Astrocyte of the cerebellum (primary cell): ENCODE data around the gene IPO8.

Experiments used
- DNase-seq: peaks from one replicate; pipeline ENCODE4 v3.0.0-alpha.2; 2011; ENCODE audit warnings: low read depth
- H3K4me3 ChIP-seq: 2 replicates; pipeline ENCODE4 v1.5.1; 2011; ENCODE audit warnings: mild to moderate bottlenecking, low read depth, low read length, moderate library complexity
- CTCF ChIP-seq: IDR thresholded peaks from 2 replicates; pipeline ENCODE4 v1.5.1; 2012; ENCODE audit warnings: low read length, low read depth, moderate library complexity, mild to moderate bottlenecking; ENCODE audit errors: missing control alignments
- in situ Hi-C: cut with HindIII; loops from 2 replicates; pipeline ENCODE4 v1.10.0; 2017; ENCODE audit warnings: low sequenced_read_pairs

Gene IPO8

DNA sequence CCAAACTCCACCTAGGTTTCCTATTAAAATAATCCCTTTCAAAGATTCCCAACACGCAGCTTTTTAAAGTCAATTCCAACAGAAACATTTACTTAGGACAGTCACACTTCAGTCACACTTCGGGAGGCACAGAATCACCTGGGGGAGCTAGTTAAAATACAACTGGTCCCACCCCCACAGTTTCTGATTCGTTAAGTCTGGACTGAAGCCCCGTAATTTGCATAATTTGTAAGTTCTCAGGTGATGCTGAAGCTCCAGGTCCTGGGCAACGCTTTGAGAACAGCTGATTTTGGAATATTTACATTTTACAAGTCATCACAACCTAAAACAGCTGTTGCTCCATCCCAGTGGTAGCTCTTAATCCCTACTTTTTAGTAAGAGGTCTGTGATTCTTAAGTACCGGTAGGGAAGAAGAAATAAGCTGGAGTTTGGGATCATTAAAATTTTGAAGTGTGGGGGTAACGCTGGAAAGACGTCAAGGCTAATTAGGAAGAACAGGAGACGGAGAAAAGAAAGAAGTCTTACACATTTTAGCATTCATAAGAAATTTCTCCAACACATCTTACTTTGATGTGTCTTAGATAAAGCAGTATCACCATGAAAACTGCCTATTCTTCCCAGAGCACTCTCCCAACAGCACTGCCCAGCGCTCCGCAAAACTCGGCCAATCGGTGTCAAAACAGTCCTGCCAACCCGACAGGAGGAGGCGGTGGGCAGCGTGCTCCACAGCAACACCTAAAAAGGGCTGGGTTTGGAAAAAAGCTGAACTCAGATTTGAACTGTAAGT is 1.1 kb downstream of the IPO8 start:
- DNase-seq, result no peak
- TF ChIP-seq CTCF, result no peak
- in situ Hi-C loops, result no loop called here
- peak overlapping the region; percentile 92 for H3K4me3 ChIP-seq

DNA sequence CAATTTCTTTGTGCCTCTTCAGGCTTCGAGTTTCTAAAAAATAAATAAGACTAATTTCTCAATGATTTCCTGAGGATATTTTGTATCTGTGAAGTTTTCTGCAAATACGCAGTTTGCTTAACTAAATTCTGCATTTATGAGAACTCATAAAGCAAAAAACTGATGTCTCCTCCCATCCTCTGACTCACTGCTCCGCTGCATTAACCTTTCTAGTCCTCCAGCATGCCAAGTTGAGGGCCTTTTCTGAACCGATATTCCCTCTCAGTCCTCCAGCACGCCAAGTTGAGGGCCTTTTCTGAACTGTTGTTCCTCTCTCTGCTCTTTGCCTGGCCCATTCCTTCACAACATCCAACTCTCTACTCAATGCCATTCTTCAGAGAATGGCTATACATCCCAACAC is 3.2 kb downstream of the IPO8 start:
- in situ Hi-C loops, result no loop called here
- no peak for TF ChIP-seq CTCF

GRCh38 chr12:30691122-30691879 is 4.4 kb downstream of the IPO8 start:
- no peak for TF ChIP-seq CTCF
- H3K4me3 ChIP-seq, result no peak overlapping the region
- in situ Hi-C loops, result no loop called here
- peak; percentile 34 for DNase-seq

More for the DNA sequence above, 3.2 kb downstream of the IPO8 start:
- no peak overlapping the region for H3K4me3 ChIP-seq
- DNase-seq, result no peak

DNA sequence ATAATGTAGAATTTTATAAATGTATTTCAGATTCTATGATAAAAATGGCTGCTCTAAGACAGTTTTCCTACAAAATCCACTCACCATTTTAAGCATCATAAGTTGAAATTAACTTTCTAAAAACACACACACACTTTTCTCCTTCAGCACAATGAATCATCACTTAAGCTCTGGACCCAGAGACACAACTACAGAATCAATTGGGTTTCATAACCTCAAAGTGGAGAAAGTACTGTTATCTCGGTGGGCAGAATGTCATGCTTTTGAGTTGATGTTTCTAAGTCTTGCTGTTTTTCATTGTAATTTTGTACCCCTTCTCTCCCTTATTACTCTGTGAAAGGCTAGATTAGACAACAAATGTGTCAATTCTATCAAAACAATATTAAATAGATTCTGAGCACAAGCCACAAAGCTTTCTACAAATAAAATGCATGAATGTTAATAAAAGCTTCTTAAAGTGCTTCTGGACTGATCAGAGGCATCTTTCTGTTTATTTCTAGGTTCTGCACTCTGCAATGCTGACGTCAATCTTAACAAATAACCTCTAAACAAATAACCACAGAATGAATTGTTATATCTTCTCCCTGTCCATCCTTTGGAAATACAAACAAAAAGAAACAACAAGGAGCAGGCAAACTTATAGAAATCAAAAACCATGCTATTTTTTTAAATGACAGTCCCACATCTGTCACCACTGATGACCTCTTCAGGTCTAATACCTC is 8.2 kb downstream of the IPO8 start:
- TF ChIP-seq CTCF, result no peak
- no peak overlapping the region for H3K4me3 ChIP-seq
- DNase-seq, result no peak
- in situ Hi-C loops, result no loop called here

GRCh38 chr12:30679241-30679640 is 16.4 kb downstream of the IPO8 start:
- no peak overlapping the region for H3K4me3 ChIP-seq
- DNase-seq, result no peak
- no peak for TF ChIP-seq CTCF
- in situ Hi-C loops, result no loop called here

DNA sequence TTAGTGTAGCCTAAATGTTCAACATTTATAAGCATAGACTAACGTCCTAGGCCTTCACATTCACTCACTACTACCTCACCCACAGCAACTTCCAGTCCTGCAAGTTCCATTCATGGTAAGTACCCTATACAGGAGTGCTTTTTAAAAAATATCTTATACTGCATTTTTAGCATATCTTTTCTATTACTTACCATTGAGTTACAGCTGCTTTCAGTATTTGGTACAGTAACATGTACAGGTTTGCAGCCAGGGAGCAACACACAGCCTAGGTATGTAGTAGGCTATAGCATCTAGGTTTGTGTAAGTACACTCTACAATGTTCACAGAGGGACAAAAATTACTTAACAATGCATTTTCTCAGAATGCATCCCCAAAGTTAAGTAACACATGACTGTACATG is 17.4 kb downstream of the IPO8 start:
- in situ Hi-C loops, result no loop called here
- no peak for DNase-seq
- no peak overlapping the region for H3K4me3 ChIP-seq
- no peak for TF ChIP-seq CTCF
